Kidney (tissue), 14 donors: ENCODE measurements around the gene DUSP2. TPM values are rescaled to one million over a fixed set of nuclear protein-coding genes. Genes with fewer than 3 reads are reported as not detected.

ENCODE experiments used
- DNase-seq, 5 donors: peaks; one replicate each; pipeline ENCODE4 v3.0.0-alpha.2; 2013 to 2020
- FAIRE-seq: peaks from 2 replicates; lab custom pipeline; 2012; peaks lifted over from hg19 to GRCh38; lab: Jason Lieb, UNC
- H3K27ac ChIP-seq, 2 donors: one replicate each; pipeline ENCODE4 v1.7.0; 2013; ENCODE audit warnings: low read depth in 2 of 2, low read length in 2 of 2, inconsistent platforms in 1 of 2
- H3K27me3 ChIP-seq: one replicate; pipeline ENCODE4 v1.7.1; 2013; ENCODE audit warnings: low read length, inconsistent platforms; ENCODE audit not compliant: control insufficient read depth, insufficient read depth
- H3K36me3 ChIP-seq, 3 donors: one replicate each; pipeline versions ENCODE4 v1.7.0 to v1.7.1; 2013; ENCODE audit warnings: low read length in 3 of 3, control low read depth in 1 of 3, inconsistent platforms in 1 of 3; ENCODE audit not compliant: insufficient read depth in 3 of 3, control insufficient read depth in 2 of 3
- H3K4me1 ChIP-seq, 3 donors: one replicate each; pipeline versions ENCODE4 v1.7.0 to v1.7.1; 2013; ENCODE audit warnings: low read length in 3 of 3, inconsistent platforms in 1 of 3, low read depth in 1 of 3; ENCODE audit not compliant: control insufficient read depth in 2 of 3, insufficient read depth in 2 of 3
- H3K4me3 ChIP-seq, 3 donors: one replicate each; pipeline versions ENCODE4 v1.7.0 to v1.8.1; 2013; ENCODE audit warnings: low read length in 3 of 3, control low read depth in 1 of 3, inconsistent platforms in 1 of 3
- H3K9ac ChIP-seq, 3 donors: one replicate each; pipeline versions ENCODE4 v1.7.0 to v1.7.1; 2013; ENCODE audit warnings: low read length in 3 of 3, control low read depth in 1 of 3, inconsistent platforms in 1 of 3
- H3K9me3 ChIP-seq, 3 donors: one replicate each; pipeline versions ENCODE4 v1.7.0 to v1.7.1; 2013; ENCODE audit warnings: low read length in 3 of 3, control low read depth in 1 of 3, inconsistent platforms in 1 of 3; ENCODE audit not compliant: control insufficient read depth in 2 of 3, insufficient read depth in 1 of 3
- CTCF ChIP-seq: IDR thresholded peaks from 3 replicates; pipeline ENCODE4 v1.5.1; 2012; ENCODE audit warnings: mild to moderate bottlenecking, moderate library complexity, borderline replicate concordance; ENCODE audit not compliant: insufficient read depth; ENCODE audit errors: extremely low read depth
- intact Hi-C: fragments of 100-400 bp; cut with DNase I; formaldehyde crosslinking; loops from one replicate; pipeline ENCODE4 v1.11.1; 2022
- polyA plus RNA-seq: library from polyadenylated mRNA; stranded (reverse); fragments of 350-450 nt; fragmentation: Illumina TruSeq; extraction: RNeasy Lipid Tissue Mini Kit (QIAGEN cat#74804); gene quantifications from one replicate; pipeline ENCODE4 v1.2.3, GENCODE V29; 2014; ENCODE audit warnings: low read depth, low replicate concordance; ENCODE audit not compliant: insufficient read depth
- total RNA-seq: library from RNA; stranded (reverse); fragmentation: NEBNext Ultra II Directional; extraction: Animal tissue kit (Norgen Biotek cat#: 25700); gene quantifications from one replicate; pipeline ENCODE4 v1.2.1, GENCODE V29; 2021
- donor health status: control.
- donor health status: control.
- donor health status: control.
- donor health status: control.
- donor health status: control.
- donor health status: DM: yes; HTN: yes; CAD: no.
- donor health status: Normal renal cell carcinoma (clear cell type).

The DUSP2 gene
- total and polyA plus RNA-seq, 2 donors from 2014 or later, result 5.6 to 11.8 TPM

GRCh38 chr2:96104487-96104861 lies 40.8 kb downstream of the DUSP2 start:
- Histone ChIP-seq H3K36me3 (no peaks in the 10 kb centered on the region), H3K9ac (no peak overlapping the region), H3K4me1 (peaks cover 0 to 15% (median under 1%) of the 10 kb centered on the region in 3 donors), H3K27ac (no peak overlapping the region), H3K27me3 (no peaks in the 10 kb centered on the region), H3K9me3 (peaks cover 0 to 6% (median 0%) of the 10 kb centered on the region in 3 donors), H3K4me3 (no peak overlapping the region)
- intact Hi-C loops, result no loop called here
- no peak for TF ChIP-seq CTCF
- no peak for FAIRE-seq
- peak in 2 of 5 donors; percentile 52 to 55 for DNase-seq

- FAIRE-seq, result no peak
- peak; percentile 8 to 63 (median 52) for DNase-seq
- peaks cover 0 to 16% (median 6%) of the 10 kb centered on the region in 3 donors for H3K4me1 ChIP-seq
- H3K27me3 ChIP-seq, result no peaks in the 10 kb centered on the region
- H3K4me3 ChIP-seq, result no peak overlapping the region
- no peaks in the 10 kb centered on the region for H3K36me3 ChIP-seq
- no peak overlapping the region for H3K27ac ChIP-seq
- no peak for TF ChIP-seq CTCF
- peaks cover 0 to 6% (median 0%) of the 10 kb centered on the region in 3 donors for H3K9me3 ChIP-seq
- intact Hi-C loops, result no loop called here
- no peak overlapping the region for H3K9ac ChIP-seq
Observed at GRCh38 chr2:96103761-96104486, 41.3 kb downstream of the DUSP2 start.

DNA sequence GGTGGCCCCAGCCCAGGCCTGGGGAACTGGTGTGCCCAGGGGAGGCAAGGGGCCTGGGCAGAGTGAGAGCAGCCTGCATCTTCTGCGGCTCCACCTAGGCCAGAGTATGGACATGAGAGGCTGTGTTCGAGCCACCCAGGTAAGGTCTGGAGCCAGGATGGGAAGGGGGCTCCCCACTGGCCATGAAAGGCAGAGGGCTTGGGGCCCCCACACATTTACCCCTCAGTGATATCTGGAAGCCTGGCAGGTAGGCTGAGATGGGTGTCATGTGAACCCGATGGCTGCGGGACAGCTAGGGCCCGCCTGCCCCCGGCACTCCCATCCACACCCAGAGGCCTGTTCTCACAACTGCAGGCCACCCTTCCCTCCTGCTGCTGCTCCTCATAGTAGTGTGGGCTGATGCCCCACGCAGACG lies 42.0 kb downstream of the DUSP2 start:
- H3K4me3 ChIP-seq, result no peak overlapping the region
- H3K27ac ChIP-seq, result no peak overlapping the region
- FAIRE-seq (no peak), DNase-seq (peak in 3 of 5 donors; percentile 6 to 58 (median 40))
- no peak for TF ChIP-seq CTCF
- no peaks in the 10 kb centered on the region for H3K36me3 ChIP-seq
- peaks cover 0 to 22% (median 13%) of the 10 kb centered on the region in 3 donors for H3K4me1 ChIP-seq
- H3K9me3 ChIP-seq, result peaks cover 0 to 6% (median 0%) of the 10 kb centered on the region in 3 donors
- H3K27me3 ChIP-seq, result no peaks in the 10 kb centered on the region
- intact Hi-C loops, result no loop called here
- H3K9ac ChIP-seq, result no peak overlapping the region
